Esophagus squamous epithelium (tissue), 5 donors: ENCODE data around the gene EVL. TPM values are rescaled to one million over a fixed set of nuclear protein-coding genes. Genes with fewer than 3 reads are reported as not detected.

Experiments
- DNase-seq: peaks from one replicate; lab custom pipeline; 2025; lab: John Stamatoyannopoulos, UW
- H3K27ac ChIP-seq, 4 donors: fragments of 200-600 bp; sonication (generic); one replicate each; pipeline ENCODE4 v1.5.1; 2016 to 2019; ENCODE audit warnings: mild to moderate bottlenecking in 1 of 4
- H3K27me3 ChIP-seq, 4 donors: fragments of 200-600 bp; sonication (generic); 1 replicate in 3 of 4; 2 replicates in 1 of 4; pipeline versions ENCODE4 v1.5.1 to v1.6.0; 2017 to 2021; ENCODE audit warnings: antibody characterized with exemption in 1 of 4
- H3K36me3 ChIP-seq, 3 donors: fragments of 200-600 bp; sonication (generic); one replicate each; pipeline ENCODE4 v1.5.1; 2016 to 2019
- H3K4me1 ChIP-seq, 3 donors: fragments of 200-600 bp; sonication (generic); one replicate each; pipeline ENCODE4 v1.5.1; 2017 to 2019
- H3K4me3 ChIP-seq, 4 donors: fragments of 200-600 bp; sonication (generic); 1 replicate in 3 of 4; 2 replicates in 1 of 4; pipeline ENCODE4 v1.5.1; 2016 to 2019; ENCODE audit warnings: mild to moderate bottlenecking in 2 of 4, moderate library complexity in 1 of 4
- H3K9me3 ChIP-seq, 3 donors: fragments of 200-600 bp; sonication (generic); one replicate each; pipeline ENCODE4 v1.5.1; 2016 to 2019
- POLR2A ChIP-seq, 4 donors: fragments of 450-650 bp; IDR thresholded peaks; one replicate each; pipeline ENCODE4 v1.6.1; 2017; ENCODE audit warnings: antibody characterized with exemption in 4 of 4, mild to moderate bottlenecking in 4 of 4, moderate library complexity in 3 of 4
- WGBS, 2 donors: methylation state at CpG; one replicate each; pipeline ENCODE4 v1.1.5; 2018; 5-methylcytosine and 5-hydroxymethylcytosine counted together
- intact Hi-C: fragments of 100-400 bp; cut with DNase I; formaldehyde crosslinking; loops from one replicate; pipeline ENCODE4 v1.15.0; 2022
- total RNA-seq, 4 donors: library from RNA; depleted of rRNA; stranded (reverse); fragments of >200 nt; gene quantifications; one replicate each; pipeline ENCODE4 v1.1.0, GENCODE V29; 2016
- TF ChIP-seq, protein P1 (sequence below), 6 experiments: fragments of 450-650 bp in 4 of 6; fragments of 200-600 bp in 2 of 6; sonication (generic) in 2 of 6; IDR thresholded peaks; one replicate each; pipeline ENCODE4 v1.5.1; 2016 to 2019; ENCODE audit warnings: antibody characterized with exemption in 6 of 6, mild to moderate bottlenecking in 4 of 6, moderate library complexity in 4 of 6
- donor health status: DM: yes; HTN: yes; CAD: no.

Gene EVL
- total RNA-seq, 4 donors from 2014 or later = 20.0 to 61.2 (median 25.8) TPM

- DNase-seq = no peak
- Histone ChIP-seq H3K27me3 (no peaks in the 10 kb centered on the region), H3K27ac (no peak overlapping the region), H3K9me3 (no peaks in the 10 kb centered on the region), H3K4me3 (no peak overlapping the region), H3K36me3 (no peaks in the 10 kb centered on the region), H3K4me1 (peaks cover 0 to 53% (median 33%) of the 10 kb centered on the region in 3 donors)
- TF ChIP-seq, protein P1, sequence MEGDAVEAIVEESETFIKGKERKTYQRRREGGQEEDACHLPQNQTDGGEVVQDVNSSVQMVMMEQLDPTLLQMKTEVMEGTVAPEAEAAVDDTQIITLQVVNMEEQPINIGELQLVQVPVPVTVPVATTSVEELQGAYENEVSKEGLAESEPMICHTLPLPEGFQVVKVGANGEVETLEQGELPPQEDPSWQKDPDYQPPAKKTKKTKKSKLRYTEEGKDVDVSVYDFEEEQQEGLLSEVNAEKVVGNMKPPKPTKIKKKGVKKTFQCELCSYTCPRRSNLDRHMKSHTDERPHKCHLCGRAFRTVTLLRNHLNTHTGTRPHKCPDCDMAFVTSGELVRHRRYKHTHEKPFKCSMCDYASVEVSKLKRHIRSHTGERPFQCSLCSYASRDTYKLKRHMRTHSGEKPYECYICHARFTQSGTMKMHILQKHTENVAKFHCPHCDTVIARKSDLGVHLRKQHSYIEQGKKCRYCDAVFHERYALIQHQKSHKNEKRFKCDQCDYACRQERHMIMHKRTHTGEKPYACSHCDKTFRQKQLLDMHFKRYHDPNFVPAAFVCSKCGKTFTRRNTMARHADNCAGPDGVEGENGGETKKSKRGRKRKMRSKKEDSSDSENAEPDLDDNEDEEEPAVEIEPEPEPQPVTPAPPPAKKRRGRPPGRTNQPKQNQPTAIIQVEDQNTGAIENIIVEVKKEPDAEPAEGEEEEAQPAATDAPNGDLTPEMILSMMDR (IDR thresholded peaks at IDR 0.05) = no peak
- TF ChIP-seq POLR2A (IDR thresholded peaks at IDR 0.05) = no peak
- WGBS, 2 donors = 77 to 82% methylated on average over 5 of the region's 5 CpGs
- intact Hi-C loops = no loop called here
Measured at GRCh38 chr14:100033347-100034075, 31.7 kb upstream of the EVL start.

- 71 to 85% methylated on average over 4 of the region's 4 CpGs for WGBS, 2 donors
- no peak for DNase-seq
- Histone ChIP-seq H3K4me1 (peaks cover 0 to 51% (median 33%) of the 10 kb centered on the region in 3 donors), H3K27me3 (no peaks in the 10 kb centered on the region), H3K27ac (no peak overlapping the region), H3K36me3 (no peaks in the 10 kb centered on the region), H3K4me3 (no peak overlapping the region), H3K9me3 (no peaks in the 10 kb centered on the region)
- intact Hi-C loops = no loop called here
- no peak for TF ChIP-seq POLR2A (IDR thresholded peaks at IDR 0.05)
- TF ChIP-seq, protein P1 (IDR thresholded peaks at IDR 0.05) = no peak
Measured at GRCh38 chr14:100034468-100034867, 30.8 kb upstream of the EVL start.

GRCh38 chr14:100034961-100035500 is 30.2 kb upstream of the EVL start:
- Histone ChIP-seq H3K27ac (no peak overlapping the region), H3K9me3 (no peaks in the 10 kb centered on the region), H3K4me3 (no peak overlapping the region), H3K27me3 (no peaks in the 10 kb centered on the region), H3K36me3 (no peaks in the 10 kb centered on the region), H3K4me1 (peaks cover 0 to 45% (median 28%) of the 10 kb centered on the region in 3 donors)
- no peak for DNase-seq
- no peak for TF ChIP-seq POLR2A (IDR thresholded peaks at IDR 0.05)
- TF ChIP-seq, protein P1 (IDR thresholded peaks at IDR 0.05) = no peak
- intact Hi-C loops = no loop called here

GRCh38 chr14:100035700-100036099 is 29.5 kb upstream of the EVL start:
- no peak for DNase-seq
- no peak overlapping the region for H3K4me3 ChIP-seq
- no peaks in the 10 kb centered on the region for H3K36me3 ChIP-seq
- no peak overlapping the region for H3K27ac ChIP-seq
- intact Hi-C loops = no loop called here
- peaks cover 0 to 39% (median 21%) of the 10 kb centered on the region in 3 donors for H3K4me1 ChIP-seq
- H3K9me3 ChIP-seq = no peaks in the 10 kb centered on the region
- no peak for TF ChIP-seq POLR2A (IDR thresholded peaks at IDR 0.05)
- TF ChIP-seq, protein P1 (IDR thresholded peaks at IDR 0.05) = no peak
- 82 to 83% methylated on average over 1 of the region's 2 CpGs for WGBS, 2 donors
- H3K27me3 ChIP-seq = no peaks in the 10 kb centered on the region

DNA sequence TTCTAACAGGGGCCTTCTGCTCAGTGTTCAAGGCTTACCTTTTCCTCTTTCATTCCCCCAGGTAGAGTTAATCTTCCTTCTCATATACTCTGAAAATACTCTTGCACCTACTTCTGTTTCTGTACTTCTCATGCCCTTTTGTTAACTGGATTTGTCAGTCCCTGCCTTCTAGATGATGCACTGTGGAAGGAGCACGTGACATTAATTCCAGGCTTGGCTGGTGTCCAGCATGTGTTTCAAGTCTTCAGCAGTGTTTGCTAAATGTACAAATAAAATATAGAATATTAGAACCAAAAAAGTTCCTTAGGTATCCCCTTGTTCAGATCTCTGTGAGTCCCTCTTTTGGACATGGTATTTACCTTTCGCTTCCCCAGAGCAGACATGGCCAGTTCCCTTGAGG is 27.9 kb upstream of the EVL start:
- no peak for DNase-seq
- H3K27ac ChIP-seq = no peak overlapping the region

More for the DNA sequence above, 27.9 kb upstream of the EVL start:
- H3K9me3 ChIP-seq = no peaks in the 10 kb centered on the region
- no peaks in the 10 kb centered on the region for H3K36me3 ChIP-seq
- intact Hi-C loops = no loop called here
- no peaks in the 10 kb centered on the region for H3K27me3 ChIP-seq
- H3K4me3 ChIP-seq = no peak overlapping the region
- peaks cover 0 to 22% (median 5%) of the 10 kb centered on the region in 3 donors for H3K4me1 ChIP-seq
- WGBS, 2 donors = 61 to 69% methylated on average over 2 of the region's 2 CpGs
- TF ChIP-seq POLR2A (IDR thresholded peaks at IDR 0.05) = no peak
- TF ChIP-seq, protein P1 (IDR thresholded peaks at IDR 0.05) = no peak
